HFF-Myc (cell line): ENCODE measurements around the gene NAA25.
"Not testable (repeated sequence)": the region's sequence is repeated elsewhere in the genome, so short reads cannot be mapped to it uniquely, and the experiment has no call there.

ENCODE experiments used
- DNase-seq: peaks from one replicate; pipeline ENCODE4 v3.0.0-alpha.2; 2011; ENCODE audit warnings: low read depth; ENCODE audit errors: extremely low read depth
- H3K4me3 ChIP-seq: replicated peaks from 2 replicates; pipeline ENCODE4 v1.5.1; 2011; ENCODE audit warnings: low read depth, mild to moderate bottlenecking, control low read depth, low read length
- CTCF ChIP-seq: IDR thresholded peaks from 2 replicates; pipeline ENCODE4 v1.5.1; 2012; ENCODE audit warnings: mild to moderate bottlenecking, low read depth, low read length, control low read depth; ENCODE audit errors: missing control alignments

Gene NAA25

GRCh38 chr12:112007945-112008344, 100.6 kb downstream of the NAA25 start:
- DNase-seq: no peak
- no peak overlapping the region for H3K4me3 ChIP-seq
- TF ChIP-seq CTCF: no peak

- DNase-seq: no peak
- no peak overlapping the region for H3K4me3 ChIP-seq
- TF ChIP-seq CTCF: no peak
These were observed 102.9 kb downstream of the NAA25 start for GRCh38 chr12:112005419-112006395.

- DNase-seq: no peak
- no peak for TF ChIP-seq CTCF
- no peak overlapping the region for H3K4me3 ChIP-seq
These were observed 104.5 kb downstream of the NAA25 start for GRCh38 chr12:112004041-112004440.

- no peak overlapping the region for H3K4me3 ChIP-seq
- no peak for DNase-seq
- TF ChIP-seq CTCF: no peak
These were observed 107.0 kb downstream of the NAA25 start for GRCh38 chr12:112001576-112001975.

- no peak overlapping the region for H3K4me3 ChIP-seq
- DNase-seq: no peak
- no peak for TF ChIP-seq CTCF
These were observed 107.8 kb downstream of the NAA25 start for GRCh38 chr12:112000820-112001219.

GRCh38 chr12:111999129-111999528, 109.5 kb downstream of the NAA25 start:
- not testable (repeated sequence) for H3K4me3 ChIP-seq, DNase-seq

GRCh38 chr12:111998015-111998414, 110.6 kb downstream of the NAA25 start:
- H3K4me3 ChIP-seq: no peak overlapping the region
- DNase-seq: no peak
- no peak for TF ChIP-seq CTCF
